ENCODE measurements around the gene KIAA1217. TPM values are rescaled to one million over a fixed set of nuclear protein-coding genes. Genes with fewer than 3 reads are reported as not detected.

KIAA1217 gene
- total RNA-seq, 1 experiment from 2014 or later, result 18.6 TPM

DNA sequence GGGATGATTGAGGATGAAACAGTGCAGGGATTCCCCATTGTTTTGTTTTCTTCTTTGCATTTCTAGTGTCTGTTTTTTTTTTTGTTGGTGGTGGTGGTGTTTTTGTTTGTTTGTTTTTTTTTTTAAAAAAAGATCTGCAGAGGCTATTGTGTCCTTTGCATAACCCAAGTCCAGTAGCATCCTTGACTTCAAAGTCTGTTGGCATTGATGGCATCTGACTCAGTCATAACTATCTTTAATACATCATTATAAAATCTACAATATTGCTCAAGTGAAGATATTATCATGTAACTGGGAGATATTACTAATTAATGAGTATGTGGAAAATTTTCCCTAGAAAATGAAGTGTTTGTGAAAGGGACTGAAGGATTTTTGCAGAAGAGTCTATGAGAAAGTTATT, 70.2 kb downstream of the KIAA1217 start:
- no peak overlapping the region for H2AFZ ChIP-seq (ENCODE audit: low read length)
- no peak overlapping the region for H3K14ac ChIP-seq (ENCODE audit: insufficient read depth, low read length)
- no peak overlapping the region for H3T11ph ChIP-seq (ENCODE audit: low read length)
- H4K5ac ChIP-seq (ENCODE audit: insufficient read length, low read depth, low read length), result no peak overlapping the region
- H3K27me3 ChIP-seq (ENCODE audit: insufficient read depth, low read length), result no peaks in the 10 kb centered on the region
- H3K23ac ChIP-seq (ENCODE audit: insufficient read length, low read depth, low read length), result no peak overlapping the region
- no peaks in the 10 kb centered on the region for H3K79me2 ChIP-seq (ENCODE audit: insufficient read depth, low read length)
- H3K56ac ChIP-seq (ENCODE audit: insufficient read length, low read depth, low read length), result no peak overlapping the region
- no peak overlapping the region for H3K4me2 ChIP-seq (ENCODE audit: insufficient read depth, insufficient read length, low read length)
- no peak overlapping the region for H2BK5ac ChIP-seq (ENCODE audit: insufficient read length, low read length)
- DNase-seq, result no peak
- no peak overlapping the region for H2BK20ac ChIP-seq (ENCODE audit: low read depth, low read length, poor library complexity, severe bottlenecking)
- H4K20me1 ChIP-seq (ENCODE audit: control insufficient read depth, insufficient read depth, insufficient read length), result no peaks in the 10 kb centered on the region
- TF ChIP-seq, protein P1, sequence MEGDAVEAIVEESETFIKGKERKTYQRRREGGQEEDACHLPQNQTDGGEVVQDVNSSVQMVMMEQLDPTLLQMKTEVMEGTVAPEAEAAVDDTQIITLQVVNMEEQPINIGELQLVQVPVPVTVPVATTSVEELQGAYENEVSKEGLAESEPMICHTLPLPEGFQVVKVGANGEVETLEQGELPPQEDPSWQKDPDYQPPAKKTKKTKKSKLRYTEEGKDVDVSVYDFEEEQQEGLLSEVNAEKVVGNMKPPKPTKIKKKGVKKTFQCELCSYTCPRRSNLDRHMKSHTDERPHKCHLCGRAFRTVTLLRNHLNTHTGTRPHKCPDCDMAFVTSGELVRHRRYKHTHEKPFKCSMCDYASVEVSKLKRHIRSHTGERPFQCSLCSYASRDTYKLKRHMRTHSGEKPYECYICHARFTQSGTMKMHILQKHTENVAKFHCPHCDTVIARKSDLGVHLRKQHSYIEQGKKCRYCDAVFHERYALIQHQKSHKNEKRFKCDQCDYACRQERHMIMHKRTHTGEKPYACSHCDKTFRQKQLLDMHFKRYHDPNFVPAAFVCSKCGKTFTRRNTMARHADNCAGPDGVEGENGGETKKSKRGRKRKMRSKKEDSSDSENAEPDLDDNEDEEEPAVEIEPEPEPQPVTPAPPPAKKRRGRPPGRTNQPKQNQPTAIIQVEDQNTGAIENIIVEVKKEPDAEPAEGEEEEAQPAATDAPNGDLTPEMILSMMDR (conservative IDR thresholded peaks at IDR 0.05), result no peak
- no peaks in the 10 kb centered on the region for H3K4me1 ChIP-seq (ENCODE audit: insufficient read depth, low read length)
- no peak overlapping the region for H2BK15ac ChIP-seq (ENCODE audit: low read depth, low read length)
- no peak overlapping the region for H3K9ac ChIP-seq (ENCODE audit: extremely low read depth, insufficient read length, low read length)
- H3K4me3 Mint-ChIP-seq, result no peak overlapping the region
- H2BK12ac ChIP-seq (ENCODE audit: insufficient read length, low read depth, low read length), result no peak overlapping the region
- H3K27me3 Mint-ChIP-seq (ENCODE audit: low read depth), result no peaks in the 10 kb centered on the region
- H2BK120ac ChIP-seq (ENCODE audit: low read depth, low read length, poor library complexity, severe bottlenecking), result no peak overlapping the region
- no peaks in the 10 kb centered on the region for H3K23me2 ChIP-seq (ENCODE audit: insufficient read length, low read depth, low read length, poor library complexity, severe bottlenecking)
- H3K4me1 Mint-ChIP-seq, result peaks cover 3 to 4% of the 10 kb centered on the region in 2 experiments
- no peak overlapping the region for H3K27ac ChIP-seq (ENCODE audit: insufficient read length, low read depth, low read length)
- no peaks in the 10 kb centered on the region for H3K9me3 ChIP-seq (ENCODE audit: control insufficient read depth, low read depth, low read length)
- H3K27ac Mint-ChIP-seq, result no peak overlapping the region
- no peak overlapping the region for H4K8ac ChIP-seq (replicated peaks; ENCODE audit: insufficient read length, low read depth, low read length)
- no peak overlapping the region for H4K91ac ChIP-seq (ENCODE audit: insufficient read length, low read depth, low read length)
- H3K4ac ChIP-seq (ENCODE audit: low read depth, low read length), result no peak overlapping the region
- no peak overlapping the region for H2AK5ac ChIP-seq (ENCODE audit: insufficient read length, low read length)
- H3K18ac ChIP-seq (ENCODE audit: insufficient read length, low read depth, low read length), result no peak overlapping the region
- H3K36me3 Mint-ChIP-seq (ENCODE audit: insufficient read depth in 1 of 3, low read depth in 3 of 3), result peaks cover 10 to 22% (median 18%) of the 10 kb centered on the region in 3 experiments
- no peaks in the 10 kb centered on the region for H3K79me1 ChIP-seq (ENCODE audit: insufficient read depth, low read depth, low read length, poor library complexity, severe bottlenecking)
- peaks cover 4 to 5% of the 10 kb centered on the region in 2 experiments; a peak in 3 of 5 replicates for H3K9me3 Mint-ChIP-seq

All from H9 (cell line).